Left renal pelvis (tissue), 4 donors: ENCODE results near the gene TBATA. TPM values are rescaled to one million over a fixed set of nuclear protein-coding genes. Genes with fewer than 3 reads are reported as not detected.

Source experiments
- DNase-seq, 4 donors: peaks; one replicate each; pipeline ENCODE4 v3.0.0-alpha.2; 2013; ENCODE audit warnings: low read depth in 4 of 4, low spot score in 3 of 4
- polyA plus RNA-seq, 4 donors: library from polyadenylated mRNA; unstranded; fragments of 120-200 nt; gene quantifications; one replicate each; pipeline ENCODE4 v1.2.1, GENCODE V29; 2013; ENCODE audit not compliant: insufficient read length in 4 of 4

Gene TBATA
- polyA plus RNA-seq, 4 donors: not detected

DNA sequence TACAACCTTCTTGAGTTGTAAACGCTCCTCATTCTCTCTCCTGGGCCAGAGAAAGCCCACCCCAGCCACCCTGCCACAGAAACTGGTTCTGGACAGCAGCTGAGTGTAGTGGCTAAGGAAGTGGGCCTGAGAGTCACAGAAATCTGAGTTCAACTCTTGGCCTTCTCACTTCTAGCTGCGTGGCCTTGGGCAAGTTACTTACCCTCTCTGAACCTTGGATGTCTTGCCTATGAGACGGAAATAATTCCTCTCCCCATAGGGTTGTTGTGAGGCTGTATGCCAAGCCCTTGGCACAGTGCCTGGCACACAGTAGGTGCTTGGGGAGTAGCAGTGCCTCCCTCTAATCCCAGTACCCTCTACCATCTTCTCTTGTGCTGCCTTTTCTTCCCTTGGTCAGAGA lies 61.4 kb downstream of the TBATA start:
- DNase-seq: no peak

DNA sequence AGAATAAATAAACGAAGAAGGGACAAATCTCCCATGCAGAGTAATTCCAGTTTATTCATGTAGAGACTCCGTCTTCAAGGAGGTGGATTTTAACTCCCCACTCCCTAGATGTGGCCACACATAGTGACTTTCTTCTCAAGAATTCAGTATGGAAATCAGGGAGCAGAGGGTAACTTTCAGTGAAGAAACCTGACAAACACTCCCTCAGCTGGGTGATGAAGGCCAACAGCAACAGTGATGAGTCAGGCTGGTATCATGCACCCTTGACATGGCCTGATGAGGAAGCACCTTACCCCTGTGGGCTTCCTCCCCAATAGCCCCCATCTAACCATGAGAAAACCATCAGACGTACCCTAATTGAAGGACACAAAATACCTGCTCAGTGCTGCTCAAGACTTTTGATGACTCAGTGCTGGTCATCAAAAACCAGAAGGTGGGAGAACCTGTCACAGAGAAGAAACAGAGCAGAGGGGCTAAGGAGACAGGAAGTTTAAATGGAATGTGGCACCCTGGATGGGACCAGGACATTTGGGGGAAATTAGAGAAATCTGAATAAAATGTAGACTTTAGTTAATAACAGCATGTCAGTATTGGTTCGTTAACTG lies 62.3 kb downstream of the TBATA start:
- DNase-seq: no peak

Other genes with a start within 250 kb of the TBATA start
- gene PRF1, start 182.6 kb downstream of the TBATA start, polyA plus RNA-seq: 1 to 10 TPM in 1 of 4 donors, under 1 TPM in 3; 0.32 to 1.4 (median 0.84) TPM
- gene ADAMTS14, start 112.9 kb downstream of the TBATA start, polyA plus RNA-seq: 1 to 10 TPM; 1.2 to 2.0 (median 1.3) TPM
- 10 to 100 TPM; 39.6 to 66.2 (median 60.0) TPM for gene SGPL1, start 30.6 kb upstream of the TBATA start, polyA plus RNA-seq
- 100 to 1,000 TPM in 3 of 4 donors, 10 to 100 TPM in 1; 45.6 to 129 (median 112) TPM for gene PCBD1, start 103.2 kb upstream of the TBATA start, polyA plus RNA-seq